Right renal cortex interstitium (tissue), 3 donors: ENCODE data around the gene NTNG2. TPM values are rescaled to one million over a fixed set of nuclear protein-coding genes. Genes with fewer than 3 reads are reported as not detected.

Experiments
- DNase-seq, 3 donors: peaks; one replicate each; pipeline ENCODE4 v3.0.0-alpha.2; 2013; ENCODE audit warnings: low read depth in 3 of 3, low spot score in 2 of 3
- polyA plus RNA-seq, 3 donors: library from polyadenylated mRNA; unstranded; fragments of 120-200 nt; gene quantifications; one replicate each; pipeline ENCODE4 v1.2.1, GENCODE V29; 2013; ENCODE audit not compliant: insufficient read length in 3 of 3

The NTNG2 gene
- polyA plus RNA-seq, 3 donors = 0.10 to 0.46 (median 0.23) TPM

GRCh38 chr9:132168851-132169250 lies 7.0 kb downstream of the NTNG2 start:
- DNase-seq = no peak

DNA sequence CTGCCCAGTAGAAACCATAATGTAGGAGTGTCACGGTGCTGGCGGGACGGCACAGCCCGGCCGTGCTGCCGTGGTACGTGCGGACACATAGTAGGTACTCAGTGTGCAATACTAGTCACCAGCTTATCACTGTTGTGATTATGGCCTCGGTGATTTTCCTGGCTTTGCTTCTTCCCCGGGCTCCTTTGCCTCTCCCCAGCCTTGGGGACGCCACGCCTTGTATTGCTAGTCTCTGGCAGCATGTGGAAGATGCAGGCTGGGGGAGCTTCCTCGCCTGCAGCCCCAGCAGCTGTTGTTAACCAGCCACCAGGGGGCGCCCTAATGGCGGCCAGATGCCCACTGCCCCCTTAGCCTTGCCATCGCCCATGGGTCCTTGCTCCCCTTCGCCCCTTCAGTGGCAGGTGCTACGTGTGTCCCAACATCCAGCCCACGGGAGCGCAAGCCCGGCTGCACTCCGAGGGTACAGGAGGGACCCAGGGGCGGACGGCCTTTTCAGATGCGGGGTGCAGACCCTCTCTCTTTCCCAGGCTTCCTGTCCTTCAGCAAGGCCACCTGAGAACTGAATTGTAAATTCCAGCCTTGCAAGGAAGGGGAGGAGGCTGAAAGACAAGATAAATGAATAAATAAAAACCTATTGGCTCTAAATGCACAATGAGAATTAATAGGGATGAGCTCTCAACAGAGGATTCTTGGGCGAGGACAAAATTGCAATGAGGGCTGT lies 8.0 kb downstream of the NTNG2 start:
- no peak for DNase-seq

GRCh38 chr9:132171702-132172101 lies 9.8 kb downstream of the NTNG2 start:
- no peak for DNase-seq

DNA sequence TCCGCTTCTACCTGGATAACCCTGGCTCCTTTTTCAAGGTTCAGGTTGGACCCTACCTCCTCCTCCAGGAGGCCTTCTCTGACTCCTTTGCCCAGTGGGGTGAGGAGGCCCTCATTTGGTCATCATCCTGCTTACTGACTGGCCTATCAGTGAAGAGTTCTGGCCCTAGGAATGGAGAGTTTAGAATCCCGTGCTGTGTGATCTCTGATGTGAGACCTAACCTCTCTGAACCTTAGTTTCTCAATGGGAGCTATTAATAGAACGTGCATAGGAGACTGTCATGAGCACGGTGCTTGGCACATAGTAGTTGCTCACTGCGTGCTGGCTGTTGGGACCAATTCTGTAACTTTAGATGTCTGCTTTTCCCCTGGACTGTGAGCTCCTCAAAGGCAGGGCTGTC lies 10.3 kb downstream of the NTNG2 start:
- no peak for DNase-seq

DNA sequence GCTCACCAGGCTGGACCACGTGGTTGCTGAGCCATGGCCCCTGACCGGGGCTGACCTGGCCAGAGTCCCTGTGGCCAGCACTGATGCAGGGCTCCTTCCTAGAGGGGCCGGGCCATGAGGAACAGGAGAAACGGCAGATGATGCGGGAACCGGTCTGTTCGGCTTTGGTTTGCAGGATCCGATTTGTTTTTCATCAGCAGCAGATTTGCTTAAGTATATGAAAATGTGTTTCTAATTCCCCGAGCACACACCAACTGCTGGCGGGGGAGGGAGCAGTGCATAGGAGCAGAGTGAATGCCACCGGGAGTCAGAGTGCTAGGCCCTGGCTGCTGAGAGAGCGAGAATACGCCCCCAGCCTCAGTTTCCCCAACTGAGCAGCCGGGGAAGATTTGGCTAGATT lies 13.6 kb downstream of the NTNG2 start:
- DNase-seq = no peak

GRCh38 chr9:132176338-132176737 lies 14.5 kb downstream of the NTNG2 start:
- DNase-seq = no peak

- DNase-seq = peak in 2 of 3 donors; percentile 60 to 71
These were observed 20.0 kb downstream of the NTNG2 start for GRCh38 chr9:132181796-132182313.

DNA sequence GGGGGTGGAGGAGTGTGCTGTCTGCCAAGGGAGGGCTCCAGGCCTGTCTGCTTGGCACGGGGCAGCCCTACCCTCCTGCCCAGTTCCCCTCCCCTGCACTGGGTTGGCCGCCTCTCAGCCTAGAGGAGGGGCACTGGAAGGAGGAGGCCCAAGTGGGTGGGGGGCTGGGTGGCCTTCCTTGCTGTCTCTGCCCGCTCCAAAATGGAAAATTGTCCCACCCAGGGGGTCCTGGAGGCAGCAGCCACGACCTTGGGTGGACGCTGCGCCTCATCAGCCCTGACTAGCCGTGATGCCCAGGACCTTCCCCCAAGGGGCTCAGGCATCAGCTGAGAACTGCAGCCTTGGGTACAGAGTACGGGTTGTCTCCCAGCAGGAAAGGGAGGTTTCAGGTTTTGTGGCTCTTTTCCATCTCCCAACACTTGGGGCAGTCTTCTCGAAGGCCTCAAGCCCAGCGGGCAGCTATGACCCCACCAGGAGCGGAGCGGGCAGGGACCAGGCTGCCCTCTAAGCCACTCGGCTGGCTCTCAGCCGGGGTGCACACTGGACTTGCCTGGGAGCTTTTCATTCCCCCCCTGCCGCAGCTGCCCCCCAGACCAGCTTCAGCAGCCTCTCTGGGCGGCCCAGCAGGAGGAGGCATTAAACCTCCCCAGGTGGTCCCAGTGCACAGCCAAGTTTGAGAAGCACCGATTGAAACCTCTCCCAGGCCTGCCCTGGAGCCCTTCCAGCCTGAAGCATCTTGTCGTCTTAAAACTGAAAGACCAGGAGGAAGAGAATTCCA lies 20.6 kb downstream of the NTNG2 start:
- no peak for DNase-seq

- no peak for DNase-seq
These were observed 21.3 kb downstream of the NTNG2 start for GRCh38 chr9:132183134-132183533.

DNA sequence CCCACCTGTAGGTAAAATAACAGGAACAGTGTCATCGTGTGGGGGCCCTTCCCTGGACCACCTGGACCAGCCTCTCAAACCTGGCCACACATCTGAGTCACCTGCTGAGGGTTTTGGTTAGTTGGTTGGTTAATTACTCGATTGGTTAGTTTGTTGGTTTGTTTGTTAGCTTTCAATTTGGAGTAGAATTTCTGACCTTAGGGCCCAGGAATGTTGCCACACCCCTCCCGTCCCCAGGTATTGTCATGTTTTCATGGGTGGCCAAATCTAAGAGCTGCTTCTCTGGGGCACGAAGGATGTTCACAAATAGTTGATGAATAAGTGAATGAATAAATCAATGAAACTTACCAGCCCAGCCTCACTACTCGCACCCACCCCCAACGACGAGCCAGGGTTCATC lies 21.9 kb downstream of the NTNG2 start:
- no peak for DNase-seq

DNA sequence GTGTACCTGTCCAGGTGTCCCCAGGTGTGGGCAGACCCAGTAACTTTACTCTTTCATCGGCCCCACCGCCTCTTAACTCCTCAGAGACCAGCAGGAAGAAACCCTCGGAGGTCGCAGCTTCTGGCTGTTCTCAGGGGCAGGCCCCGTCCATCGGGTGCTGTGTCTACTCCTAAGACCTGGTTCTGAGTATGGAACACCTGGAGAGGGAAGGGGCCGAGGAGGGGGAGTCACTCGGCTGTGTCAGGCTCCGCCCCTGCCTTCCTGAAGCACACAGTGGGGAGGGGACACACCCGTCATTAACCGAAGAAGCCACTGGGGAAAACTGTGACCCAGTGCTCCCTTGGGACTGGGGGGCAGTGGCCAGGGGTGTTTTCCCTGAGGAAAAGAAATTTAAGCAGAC lies 22.3 kb downstream of the NTNG2 start:
- no peak for DNase-seq

DNA sequence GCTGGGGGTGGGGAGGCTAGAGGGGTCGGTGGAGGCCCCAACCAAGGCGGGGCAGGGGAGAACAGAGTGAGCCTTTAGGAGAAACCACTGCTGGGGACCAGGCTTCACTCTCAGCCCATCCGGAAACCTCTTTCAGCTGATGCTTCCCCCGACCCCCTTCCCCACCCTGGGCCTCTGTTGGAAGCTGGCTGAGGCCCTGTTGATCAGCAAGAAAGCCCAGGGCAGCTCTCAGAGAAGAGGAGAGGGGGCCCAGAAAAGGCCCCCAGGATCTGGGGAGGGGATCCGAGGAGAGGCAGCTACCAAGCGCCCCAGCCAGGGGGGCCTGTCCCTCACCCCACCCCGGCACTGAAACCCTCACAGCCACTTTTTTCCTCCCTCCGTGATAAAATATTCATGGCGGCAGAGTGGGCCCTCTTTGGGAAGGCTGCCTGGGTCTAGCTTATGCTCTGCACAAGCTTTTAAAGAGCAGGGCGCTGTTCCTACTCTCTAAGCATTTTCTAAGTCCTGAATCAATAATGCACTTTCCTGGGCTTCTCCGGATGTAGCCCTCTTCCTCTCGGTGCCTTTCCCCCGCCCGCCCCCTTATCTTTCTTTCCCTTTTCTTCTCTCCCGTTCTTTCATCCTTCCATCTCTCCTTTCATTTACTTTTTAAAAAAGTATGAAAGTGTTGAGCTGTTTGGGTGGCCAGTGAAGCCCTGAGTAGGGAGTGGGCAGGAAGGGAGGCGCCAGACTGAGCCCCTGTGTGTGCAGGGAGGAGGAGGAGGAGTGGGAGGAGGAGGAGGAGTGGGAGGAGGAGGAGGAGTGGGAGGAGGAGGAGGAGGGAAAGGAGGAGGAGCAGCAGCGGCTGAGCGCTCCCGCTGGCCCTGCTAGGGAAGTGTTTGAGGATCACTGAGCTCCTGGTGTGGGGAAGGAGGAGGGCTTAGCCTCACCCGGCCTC lies 23.5 kb downstream of the NTNG2 start:
- no peak for DNase-seq

- no peak for DNase-seq
These were observed 25.3 kb downstream of the NTNG2 start for GRCh38 chr9:132187121-132187620.

DNA sequence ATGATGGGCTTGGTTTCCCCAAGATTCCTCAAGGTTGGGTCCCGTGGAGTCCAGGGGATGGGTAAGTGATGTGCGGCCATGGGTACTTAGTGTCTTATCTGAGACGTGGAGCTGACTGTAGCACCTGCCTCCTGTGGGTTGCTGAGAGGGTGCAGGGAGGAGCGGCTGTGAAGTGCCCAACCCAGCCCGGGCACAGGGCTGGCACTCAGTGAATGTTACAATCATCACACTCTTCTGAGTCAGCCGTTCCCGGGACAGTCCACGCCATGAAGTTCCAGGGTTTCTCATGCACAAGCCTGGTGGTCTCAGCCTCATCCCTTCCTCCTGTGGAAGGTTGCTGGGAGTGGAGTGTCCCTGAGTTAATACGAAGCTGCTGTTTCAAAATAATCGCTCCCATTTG lies 29.1 kb downstream of the NTNG2 start:
- no peak for DNase-seq

DNA sequence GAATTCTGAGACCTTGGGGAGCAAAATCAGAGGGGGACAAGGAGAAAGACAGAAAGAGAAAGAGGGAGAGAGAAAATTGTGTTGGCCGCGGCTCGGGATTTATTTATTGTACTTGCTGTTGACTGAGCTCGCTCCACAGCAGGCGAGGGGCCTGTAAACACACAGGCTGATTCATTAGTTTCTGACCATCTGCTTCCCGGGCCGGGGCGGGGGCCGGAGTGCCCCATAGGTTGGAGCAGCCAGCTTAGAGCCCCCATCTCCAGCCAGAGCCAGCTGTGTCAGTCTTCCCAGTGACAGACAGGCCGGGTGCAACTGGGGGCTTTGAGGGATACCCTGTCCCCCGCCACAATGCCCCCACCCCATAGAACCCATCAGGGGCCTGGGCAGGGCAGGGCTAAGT lies 30.9 kb downstream of the NTNG2 start:
- DNase-seq = no peak

GRCh38 chr9:132193227-132194124 lies 31.6 kb downstream of the NTNG2 start:
- no peak for DNase-seq

DNA sequence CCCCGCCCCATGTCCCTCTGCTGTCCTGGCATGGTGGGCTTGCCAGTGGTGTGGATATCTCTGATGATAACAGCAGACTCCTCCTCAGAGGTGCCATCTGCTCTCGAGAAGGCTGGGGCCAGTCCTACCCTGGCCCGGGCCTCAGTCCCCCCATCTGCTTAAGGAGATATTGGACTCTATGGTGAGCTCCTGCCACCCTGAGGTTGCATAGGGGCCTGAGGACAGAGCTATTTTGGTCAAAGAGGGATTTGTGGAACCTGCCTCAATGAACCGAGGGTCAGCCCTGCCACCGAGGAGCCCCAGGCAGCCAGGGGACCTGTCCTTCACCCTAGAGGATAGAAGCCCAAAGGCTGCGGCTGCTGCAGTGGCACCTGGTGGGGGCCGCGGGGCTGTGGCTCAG lies 32.6 kb downstream of the NTNG2 start:
- no peak for DNase-seq

DNA sequence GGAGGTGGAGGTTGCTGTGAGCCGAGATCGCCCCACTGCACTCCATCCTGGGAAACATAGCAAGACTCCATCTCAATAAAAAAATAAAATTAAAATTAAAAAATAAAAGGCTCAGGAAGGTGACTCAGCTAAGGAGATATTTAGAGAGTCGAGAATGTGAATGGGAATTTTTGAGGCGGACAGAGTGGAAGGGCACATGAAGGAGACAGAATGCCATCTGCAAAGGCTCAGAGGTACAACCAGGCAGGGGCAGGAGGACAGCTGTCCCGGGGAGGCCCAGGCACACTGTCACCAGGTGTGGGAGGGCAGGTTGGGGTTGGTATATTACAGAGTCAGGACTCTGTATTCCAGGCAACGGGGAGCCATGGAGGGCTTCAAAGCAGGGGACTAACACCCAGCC lies 35.5 kb downstream of the NTNG2 start:
- DNase-seq = no peak

DNA sequence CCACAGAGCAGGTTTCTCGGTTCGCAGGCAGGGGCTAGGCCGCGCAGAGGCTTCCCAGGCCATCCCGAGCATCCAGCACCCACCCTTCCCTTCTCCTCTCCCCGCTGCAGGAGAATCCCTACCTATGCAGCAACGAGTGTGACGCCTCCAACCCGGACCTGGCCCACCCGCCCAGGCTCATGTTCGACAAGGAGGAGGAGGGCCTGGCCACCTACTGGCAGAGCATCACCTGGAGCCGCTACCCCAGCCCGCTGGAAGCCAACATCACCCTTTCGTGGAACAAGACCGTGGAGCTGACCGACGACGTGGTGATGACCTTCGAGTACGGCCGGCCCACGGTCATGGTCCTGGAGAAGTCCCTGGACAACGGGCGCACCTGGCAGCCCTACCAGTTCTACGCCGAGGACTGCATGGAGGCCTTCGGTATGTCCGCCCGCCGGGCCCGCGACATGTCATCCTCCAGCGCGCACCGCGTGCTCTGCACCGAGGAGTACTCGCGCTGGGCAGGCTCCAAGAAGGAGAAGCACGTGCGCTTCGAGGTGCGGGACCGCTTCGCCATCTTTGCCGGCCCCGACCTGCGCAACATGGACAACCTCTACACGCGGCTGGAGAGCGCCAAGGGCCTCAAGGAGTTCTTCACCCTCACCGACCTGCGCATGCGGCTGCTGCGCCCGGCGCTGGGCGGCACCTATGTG lies 36.1 kb downstream of the NTNG2 start:
- no peak for DNase-seq
